GM19467 (cell line): ENCODE measurements around the gene DPEP3.
A peak's percentile ranks its signal among the peaks of the same experiment; 100 is the strongest.
"Not testable (repeated sequence)": the region's sequence is repeated elsewhere in the genome, so short reads cannot be mapped to it uniquely, and the experiment has no call there.

Experiments used
- ATAC-seq: cut with Tn5 transposase; IDR thresholded peaks from one replicate; pipeline ENCODE4 v1.9.1; 2021; ENCODE audit warnings: mild to moderate bottlenecking, moderate library complexity; ENCODE audit not compliant: unreplicated experiment

The DPEP3 gene

GRCh38 chr16:67994040-67994408 lies 13.7 kb upstream of the DPEP3 start:
- ATAC-seq = not testable (repeated sequence)

GRCh38 chr16:67993207-67994039 lies 13.1 kb upstream of the DPEP3 start:
- peak; percentile 72 for ATAC-seq

GRCh38 chr16:67992661-67993206 lies 12.4 kb upstream of the DPEP3 start:
- ATAC-seq = no peak

- no peak for ATAC-seq
Measured at GRCh38 chr16:67990018-67990386, 9.7 kb upstream of the DPEP3 start.

GRCh38 chr16:67989322-67990017 lies 9.2 kb upstream of the DPEP3 start:
- no peak for ATAC-seq

GRCh38 chr16:67988675-67989074 lies 8.4 kb upstream of the DPEP3 start:
- ATAC-seq = no peak

GRCh38 chr16:67987460-67988160 lies 7.3 kb upstream of the DPEP3 start:
- no peak for ATAC-seq

GRCh38 chr16:67986949-67987348 lies 6.7 kb upstream of the DPEP3 start:
- ATAC-seq = no peak

GRCh38 chr16:67982011-67982696 lies 1.9 kb upstream of the DPEP3 start:
- no peak for ATAC-seq

GRCh38 chr16:67977469-67978227 lies 2.7 kb downstream of the DPEP3 start:
- ATAC-seq = no peak

GRCh38 chr16:67977005-67977404 lies 3.3 kb downstream of the DPEP3 start:
- ATAC-seq = no peak

- ATAC-seq = no peak
Measured at GRCh38 chr16:67976205-67976604, 4.1 kb downstream of the DPEP3 start.

- no peak for ATAC-seq
Measured at GRCh38 chr16:67975321-67976105, 4.8 kb downstream of the DPEP3 start.

- not testable (repeated sequence) for ATAC-seq
Measured at GRCh38 chr16:67972285-67972684, 8.0 kb downstream of the DPEP3 start.

- no peak for ATAC-seq
Measured at GRCh38 chr16:67971111-67971510, 9.2 kb downstream of the DPEP3 start.

- peak; percentile 3 for ATAC-seq
Measured at GRCh38 chr16:67969254-67970039, 10.9 kb downstream of the DPEP3 start.

- peak; percentile 67 for ATAC-seq
Measured at GRCh38 chr16:67968400-67969253, 11.7 kb downstream of the DPEP3 start, which contains the start of gene SLC12A4. TSS of gene SLC12A4 (minus strand) at chr16:67968637. CDS start at chr16:67968553, 84 bp downstream.
